IMR-90 (cell line): Measurements from ENCODE around the gene RPS6KA5. TPM values are rescaled to one million over a fixed set of nuclear protein-coding genes. Genes with fewer than 3 reads are reported as not detected.

Experiments used
- ATAC-seq: fragments of 200-7000 bp; cut with Tn5 transposase; 2 replicates; pipeline ENCODE4 v1.9.1; 2020; ENCODE audit warnings: low read depth, mild to moderate bottlenecking, moderate library complexity
- BruUV-seq: library from RNA; stranded (reverse); fragments of 400-500 nt; replicated peaks from 2 replicates; lab custom pipeline; 2021; lab: Mats Ljungman, UMichigan
- CTCF ChIA-PET: fragments of 300-600 bp; formaldehyde crosslinking; extraction: SDS; loops from one replicate; lab custom pipeline; 2021; ENCODE audit warnings: antibody characterized with exemption; lab: Yijun Ruan, JAX
- POLR2A ChIA-PET: fragments of 300-600 bp; sonication (Branson Sonifier 250); formaldehyde crosslinking; loops from one replicate; lab custom pipeline; 2022; ENCODE audit warnings: antibody characterized with exemption; ENCODE audit not compliant: unreplicated experiment; lab: Charles Lee
- DNase-seq: peaks from one replicate; pipeline ENCODE4 v3.0.0; 2013
- H2AFZ ChIP-seq: replicated peaks from 2 replicates; pipeline ENCODE3; 2013; ENCODE audit warnings: low read length, mild to moderate bottlenecking; ENCODE audit not compliant: poor library complexity
- H2AK5ac ChIP-seq: 2 replicates; pipeline ENCODE4 v1.6.1; 2013; ENCODE audit warnings: low read depth, low read length, inconsistent platforms
- H2AK9ac ChIP-seq: replicated peaks from 2 replicates; pipeline ENCODE3; 2013; ENCODE audit warnings: mild to moderate bottlenecking, low read depth, low read length, moderate library complexity; ENCODE audit not compliant: poor library complexity
- H2BK120ac ChIP-seq: 2 replicates; pipeline ENCODE4 v1.6.1; 2013; ENCODE audit warnings: low read depth, low read length, inconsistent platforms
- H2BK15ac ChIP-seq: 3 replicates; pipeline ENCODE4 v1.6.1; 2013; ENCODE audit warnings: low read depth, low read length, inconsistent platforms
- H2BK20ac ChIP-seq: 2 replicates; pipeline ENCODE4 v1.6.1; 2013; ENCODE audit warnings: low read depth, mild to moderate bottlenecking, inconsistent platforms, low read length, moderate library complexity
- H2BK5ac ChIP-seq: 2 replicates; pipeline ENCODE4 v1.6.1; 2013; ENCODE audit warnings: mild to moderate bottlenecking, low read depth, low read length, inconsistent platforms; ENCODE audit not compliant: poor library complexity, severe bottlenecking
- H3K14ac ChIP-seq: replicated peaks from 2 replicates; pipeline ENCODE4 v1.6.1; 2013; ENCODE audit warnings: low read depth, low read length, inconsistent platforms
- H3K18ac ChIP-seq: 2 replicates; pipeline ENCODE4 v1.6.1; 2013; ENCODE audit warnings: low read depth, low read length, control low read depth
- H3K23ac ChIP-seq: 2 replicates; pipeline ENCODE4 v1.6.1; 2013; ENCODE audit warnings: low read depth, low read length, inconsistent platforms
- H3K27ac ChIP-seq: 2 replicates; pipeline ENCODE4 v1.5.1; 2013; ENCODE audit warnings: mild to moderate bottlenecking, control low read depth, low read length; ENCODE audit not compliant: insufficient read depth
- H3K27me3 ChIP-seq: 2 replicates; pipeline ENCODE4 v1.6.1; 2013; ENCODE audit warnings: low read length; ENCODE audit not compliant: control insufficient read depth, insufficient read depth
- H3K36me3 ChIP-seq: 2 replicates; pipeline ENCODE4 v1.6.1; 2013; ENCODE audit warnings: low read length, mixed read lengths; ENCODE audit not compliant: control insufficient read depth, insufficient read depth
- H3K4ac ChIP-seq: 2 replicates; pipeline ENCODE4 v1.6.1; 2013; ENCODE audit warnings: low read depth, low read length, inconsistent platforms
- H3K4me1 ChIP-seq: 2 replicates; pipeline ENCODE4 v1.6.1; 2013; ENCODE audit warnings: low read length, mixed read lengths; ENCODE audit not compliant: control insufficient read depth, insufficient read depth
- H3K4me2 ChIP-seq: 2 replicates; pipeline ENCODE4 v1.6.1; 2013; ENCODE audit warnings: low read depth, mild to moderate bottlenecking, control low read depth, low read length, moderate library complexity
- H3K4me3 ChIP-seq: 2 replicates; pipeline ENCODE4 v1.5.1; 2013; ENCODE audit warnings: low read depth, mild to moderate bottlenecking, control low read depth, low read length, moderate library complexity; ENCODE audit not compliant: insufficient read depth
- H3K56ac ChIP-seq: 2 replicates; pipeline ENCODE4 v1.6.1; 2013; ENCODE audit warnings: low read length, inconsistent platforms; ENCODE audit not compliant: insufficient read depth; ENCODE audit errors: extremely low read depth
- H3K79me1 ChIP-seq, 2 experiments: 2 replicates each; pipeline ENCODE4 v1.6.1; 2013; ENCODE audit warnings: low read length in 2 of 2, inconsistent platforms in 1 of 2, low read depth in 1 of 2
- H3K9ac ChIP-seq: 2 replicates; pipeline ENCODE4 v1.6.1; 2013; ENCODE audit warnings: low read depth, low read length, control low read depth
- H3K9me1 ChIP-seq: 2 replicates; pipeline ENCODE4 v1.6.1; 2013; ENCODE audit warnings: low read length, inconsistent platforms; ENCODE audit not compliant: insufficient read depth
- H3K9me3 ChIP-seq: 2 replicates; pipeline ENCODE4 v1.6.1; 2013; ENCODE audit warnings: low read length; ENCODE audit not compliant: control insufficient read depth, insufficient read depth
- H4K20me1 ChIP-seq: 2 replicates; pipeline ENCODE4 v1.6.1; 2013; ENCODE audit warnings: low read length, inconsistent platforms; ENCODE audit not compliant: insufficient read depth
- H4K5ac ChIP-seq: 2 replicates; pipeline ENCODE4 v1.6.1; 2013; ENCODE audit warnings: mild to moderate bottlenecking, low read depth, low read length, control low read depth
- H4K8ac ChIP-seq, 2 experiments: 2 replicates each; pipeline ENCODE4 v1.6.1; 2013; ENCODE audit warnings: low read depth in 2 of 2, low read length in 2 of 2, control low read depth in 1 of 2, inconsistent platforms in 1 of 2
- H4K91ac ChIP-seq: 2 replicates; pipeline ENCODE4 v1.6.1; 2013; ENCODE audit warnings: low read depth, low read length, inconsistent platforms; ENCODE audit not compliant: insufficient read depth
- CTCF ChIP-seq: conservative IDR thresholded peaks from 2 replicates; pipeline ENCODE4 v1.5.1; 2012; ENCODE audit warnings: mild to moderate bottlenecking, low read depth, low read length, improper control_type of control experiment
- FOS ChIP-seq: fragments of 150-350 bp; IDR thresholded peaks from 2 replicates; pipeline ENCODE4 v1.6.1; 2016; ENCODE audit warnings: low read depth, low read length
- POLR2A ChIP-seq: IDR thresholded peaks from 2 replicates; pipeline ENCODE4 v1.6.1; 2012; ENCODE audit warnings: mild to moderate bottlenecking, low read depth, low read length
- WGBS, 2 experiments: methylation state at CpG; one replicate each; pipeline versions ENCODE4 v1.1.5 to v1.1.7; 2013; ENCODE audit warnings: missing lambda C conversion rate in 2 of 2; ENCODE audit not compliant: insufficient read length in 1 of 2; ENCODE audit errors: extremely low coverage in 2 of 2; 5-methylcytosine and 5-hydroxymethylcytosine counted together
- dilution Hi-C: fragments of 300-500 bp; cut with HindIII; formaldehyde crosslinking; loops from one replicate; pipeline ENCODE4 v1.14.3; 2018; ENCODE audit warnings: low sequenced_read_pairs; ENCODE audit not compliant: unreplicated experiment
- in situ Hi-C: fragments of 300-500 bp; cut with MboI; formaldehyde crosslinking; loops from 3 replicates; pipeline ENCODE4 v1.14.3; 2019; ENCODE audit warnings: low sequenced_read_pairs, inconsistent platforms, mixed read lengths
- intact Hi-C: fragments of 100-400 bp; cut with micrococcal nuclease; formaldehyde crosslinking; loops from 2 replicates; pipeline ENCODE4 v1.10.0; 2022
- polyA plus RNA-seq, 3 experiments: library from polyadenylated mRNA; depleted of rRNA; stranded (reverse); fragments of >200 nt; gene quantifications; 2 replicates each; pipeline ENCODE4 v1.2.3, GENCODE V29; 2012; ENCODE audit warnings: low replicate concordance in 1 of 3
- total RNA-seq: library from RNA; depleted of rRNA; stranded (reverse); fragments of >200 nt; gene quantifications from 2 replicates; pipeline ENCODE4 v1.2.3, GENCODE V29; 2012

The RPS6KA5 gene
- total and polyA plus RNA-seq, 2 of the 4 experiments (the other 2 are of a cell fraction), result 0.36 TPM

- Histone ChIP-seq H3K4me2 (no peak overlapping the region), H3K4me3 (no peak overlapping the region), H3K9me1 (no peaks in the 10 kb centered on the region), H2AFZ (no peak overlapping the region), H3K79me1 (no peaks in the 10 kb centered on the region), H3K27me3 (no peaks in the 10 kb centered on the region), H4K20me1 (no peaks in the 10 kb centered on the region), H3K36me3 (no peaks in the 10 kb centered on the region), H4K8ac (no peak overlapping the region), H4K5ac (no peak overlapping the region), H2AK5ac (no peak overlapping the region), H2AK9ac (no peak overlapping the region), H3K14ac (no peak overlapping the region), H3K23ac (no peak overlapping the region), H3K27ac (no peak overlapping the region), H3K4ac (no peak overlapping the region), H3K9ac (no peak overlapping the region), H2BK20ac (no peak overlapping the region), H3K18ac (no peak overlapping the region), H3K4me1 (no peaks in the 10 kb centered on the region), H3K9me3 (no peaks in the 10 kb centered on the region), H2BK120ac (no peak overlapping the region), H2BK15ac (no peak overlapping the region), H2BK5ac (no peak overlapping the region), H3K56ac (no peak overlapping the region), H4K91ac (no peak overlapping the region)
- POLR2A ChIA-PET, result no interaction called here
- DNase-seq (no peak), ATAC-seq (no peak)
- no TSS peak for BruUV-seq
- no peak for TF ChIP-seq CTCF
- TF ChIP-seq FOS, result no peak
- no peak for TF ChIP-seq POLR2A
- no CpG with 5 or more reads among the region's 6 CpGs for WGBS, 2 experiments
- dilution Hi-C loops (no loop called here), intact Hi-C loops (no loop called here), in situ Hi-C loops (no loop called here)
- CTCF ChIA-PET, result interaction anchor here (1.0 kb wide), 1 partner anchor 13 kb away, joined by 4 read pairs; no protein-coding TSS in a partner anchor
Observed at GRCh38 chr14:91080071-91080470, 19.6 kb upstream of the RPS6KA5 start.
